HEK293T (cell line): ENCODE data around the gene EME2.

ENCODE experiments used
- CTCF ChIA-PET: fragments of 350-600 bp; formaldehyde crosslinking; extraction: SDS; loops from one replicate; lab custom pipeline; 2021; ENCODE audit warnings: antibody characterized with exemption, inconsistent platforms; lab: Yijun Ruan, JAX
- POLR2A ChIA-PET: fragments of 350-600 bp; formaldehyde crosslinking; extraction: SDS; loops from one replicate; lab custom pipeline; 2020; ENCODE audit warnings: antibody characterized with exemption, inconsistent platforms; lab: Yijun Ruan, JAX
- DNase-seq: peaks from one replicate; pipeline ENCODE4 v3.0.0; 2012; ENCODE audit warnings: mixed read lengths; ENCODE audit errors: extremely low spot score
- ARNT ChIP-seq: fragments of 450-650 bp; IDR thresholded peaks from 2 replicates; pipeline ENCODE4 v1.6.1; 2017; ENCODE audit warnings: mild to moderate bottlenecking
- BHLHE40 ChIP-seq: fragments of 450-650 bp; IDR thresholded peaks from 2 replicates; pipeline ENCODE4 v1.6.1; 2016; ENCODE audit warnings: mild to moderate bottlenecking, moderate library complexity, borderline replicate concordance
- CTBP1 ChIP-seq: fragments of 450-650 bp; IDR thresholded peaks from 2 replicates; pipeline ENCODE4 v1.6.1; 2016; ENCODE audit warnings: borderline replicate concordance
- ELF4 ChIP-seq: fragments of 450-650 bp; IDR thresholded peaks from 2 replicates; pipeline ENCODE4 v1.6.1; 2017; ENCODE audit warnings: antibody characterized with exemption
- FOXA1 ChIP-seq: fragments of 450-650 bp; IDR thresholded peaks from 2 replicates; pipeline ENCODE4 v1.6.1; 2016; ENCODE audit warnings: mild to moderate bottlenecking
- FOXK2 ChIP-seq: fragments of 450-650 bp; IDR thresholded peaks from 2 replicates; pipeline ENCODE4 v1.6.1; 2016; ENCODE audit warnings: mild to moderate bottlenecking
- FOXM1 ChIP-seq: fragments of 450-650 bp; IDR thresholded peaks from 2 replicates; pipeline ENCODE4 v1.6.1; 2017; ENCODE audit warnings: mild to moderate bottlenecking, borderline replicate concordance
- HDGF ChIP-seq: fragments of 450-650 bp; IDR thresholded peaks from 2 replicates; pipeline ENCODE4 v1.6.1; 2017; ENCODE audit warnings: antibody characterized with exemption, borderline replicate concordance
- L3MBTL2 ChIP-seq: fragments of 450-650 bp; conservative IDR thresholded peaks from 2 replicates; pipeline ENCODE4 v1.6.1; 2016; ENCODE audit warnings: mild to moderate bottlenecking
- LEF1 ChIP-seq: fragments of 450-650 bp; IDR thresholded peaks from 2 replicates; pipeline ENCODE4 v1.6.1; 2017; ENCODE audit warnings: mild to moderate bottlenecking, borderline replicate concordance
- NFRKB ChIP-seq: fragments of 450-650 bp; IDR thresholded peaks from 2 replicates; pipeline ENCODE4 v1.6.1; 2016; ENCODE audit warnings: mild to moderate bottlenecking, moderate library complexity
- PKNOX1 ChIP-seq: fragments of 450-650 bp; IDR thresholded peaks from 2 replicates; pipeline ENCODE4 v1.6.1; 2016
- SP1 ChIP-seq: fragments of 450-650 bp; IDR thresholded peaks from 2 replicates; pipeline ENCODE4 v1.6.1; 2017
- SUZ12 ChIP-seq: fragments of 450-650 bp; IDR thresholded peaks from 2 replicates; pipeline ENCODE4 v1.6.1; 2016; ENCODE audit warnings: mild to moderate bottlenecking
- TARDBP ChIP-seq: fragments of 450-650 bp; IDR thresholded peaks from 2 replicates; pipeline ENCODE4 v1.6.1; 2016
- ZNF384 ChIP-seq: fragments of 450-650 bp; IDR thresholded peaks from 2 replicates; pipeline ENCODE4 v1.6.1; 2016

EME2 gene

GRCh38 chr16:1815461-1815860 is 42.9 kb downstream of the EME2 start:
- ChIA-PET POLR2A (no interaction called here), CTCF (no interaction called here)
- TF ChIP-seq SP1: no peak
- no peak for TF ChIP-seq CTBP1
- no peak for TF ChIP-seq ZNF384
- TF ChIP-seq L3MBTL2: no peak
- no peak for TF ChIP-seq ELF4
- no peak for TF ChIP-seq TARDBP
- no peak for TF ChIP-seq FOXM1
- TF ChIP-seq BHLHE40: no peak
- TF ChIP-seq LEF1: no peak
- TF ChIP-seq ARNT: no peak
- no peak for TF ChIP-seq NFRKB
- no peak for TF ChIP-seq SUZ12
- TF ChIP-seq HDGF: no peak
- no peak for TF ChIP-seq FOXK2
- DNase-seq: no peak

- TF ChIP-seq HDGF (no peak), FOXM1 (no peak), PKNOX1 (no peak), TARDBP (no peak), BHLHE40 (no peak), NFRKB (no peak), SUZ12 (no peak), ARNT (no peak), FOXA1 (no peak), FOXK2 (no peak), CTBP1 (no peak), ELF4 (no peak), L3MBTL2 (no peak), SP1 (no peak), ZNF384 (no peak), LEF1 (no peak)
- ChIA-PET POLR2A (interaction anchor here (0.7 kb wide), 1 partner anchor 113 kb away, joined by 3 read pairs; no protein-coding TSS in a partner anchor), CTCF (no interaction called here)
- no peak for DNase-seq
Measured at GRCh38 chr16:1816396-1817275, 44.0 kb downstream of the EME2 start.

- TF ChIP-seq ZNF384 (no peak), ARNT (no peak), LEF1 (no peak), FOXK2 (no peak), SUZ12 (no peak), ELF4 (no peak), CTBP1 (no peak), L3MBTL2 (no peak), SP1 (no peak), FOXM1 (no peak), FOXA1 (no peak), BHLHE40 (no peak), PKNOX1 (no peak), NFRKB (no peak), HDGF (no peak), TARDBP (no peak)
- ChIA-PET POLR2A (interaction anchor here (0.7 to 0.8 kb wide), 2 partner anchors 10 to 112 kb away, joined by 3 read pairs; partner anchors contain the start of genes FAHD1 and HAGH), CTCF (no interaction called here)
- no peak for DNase-seq
Measured at GRCh38 chr16:1817276-1817589, 44.6 kb downstream of the EME2 start.

DNA sequence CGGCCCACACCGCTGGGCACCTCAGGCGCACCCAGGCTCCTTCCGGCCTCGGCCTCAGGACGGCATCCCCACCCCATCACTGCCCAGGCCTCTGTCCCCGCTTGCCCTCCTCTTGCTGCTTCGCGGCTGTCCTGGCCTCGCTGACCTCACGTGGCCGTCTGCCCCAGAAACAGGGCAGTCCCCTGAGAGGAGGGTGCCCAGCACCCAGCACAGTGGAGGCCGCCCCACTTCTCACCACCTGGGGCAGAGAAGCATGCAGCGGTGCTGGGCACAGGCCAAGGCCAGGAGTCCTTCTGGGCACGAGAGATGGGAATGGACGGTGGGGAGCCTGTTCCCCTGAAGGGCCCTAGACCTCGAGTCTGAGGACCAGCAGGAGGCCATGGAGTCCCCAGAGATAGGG is 45.1 kb downstream of the EME2 start:
- TF ChIP-seq SUZ12: no peak
- no peak for TF ChIP-seq BHLHE40
- DNase-seq: no peak
- ChIA-PET CTCF (no interaction called here), POLR2A (interaction anchor here (0.8 kb wide), 1 partner anchor 9 kb away, joined by 3 read pairs; the partner anchor contains the start of genes FAHD1 and HAGH)

GRCh38 chr16:1818204-1818872 is 45.7 kb downstream of the EME2 start:
- ChIA-PET POLR2A (no interaction called here), CTCF (no interaction called here)
- no peak for DNase-seq
- TF ChIP-seq TARDBP: no peak
- TF ChIP-seq CTBP1: no peak
- TF ChIP-seq L3MBTL2: no peak
- TF ChIP-seq SP1: no peak
- TF ChIP-seq FOXK2: no peak
- no peak for TF ChIP-seq BHLHE40
- TF ChIP-seq ZNF384: no peak
- no peak for TF ChIP-seq NFRKB
- no peak for TF ChIP-seq PKNOX1
- TF ChIP-seq HDGF: no peak
